ENCODE data around the gene PGA5.

GRCh38 chr11:61194169-61194671 is 46.8 kb upstream of the PGA5 start:
- TF ChIP-seq POLR2A (IDR thresholded peaks at IDR 0.05) (no peak), CTCF (IDR thresholded peaks at IDR 0.05) (no peak), EP300 (IDR thresholded peaks at IDR 0.05) (no peak)

All from ovary (tissue), 3 donors.